ENCODE data around the gene CHKA.

The CHKA gene

DNA sequence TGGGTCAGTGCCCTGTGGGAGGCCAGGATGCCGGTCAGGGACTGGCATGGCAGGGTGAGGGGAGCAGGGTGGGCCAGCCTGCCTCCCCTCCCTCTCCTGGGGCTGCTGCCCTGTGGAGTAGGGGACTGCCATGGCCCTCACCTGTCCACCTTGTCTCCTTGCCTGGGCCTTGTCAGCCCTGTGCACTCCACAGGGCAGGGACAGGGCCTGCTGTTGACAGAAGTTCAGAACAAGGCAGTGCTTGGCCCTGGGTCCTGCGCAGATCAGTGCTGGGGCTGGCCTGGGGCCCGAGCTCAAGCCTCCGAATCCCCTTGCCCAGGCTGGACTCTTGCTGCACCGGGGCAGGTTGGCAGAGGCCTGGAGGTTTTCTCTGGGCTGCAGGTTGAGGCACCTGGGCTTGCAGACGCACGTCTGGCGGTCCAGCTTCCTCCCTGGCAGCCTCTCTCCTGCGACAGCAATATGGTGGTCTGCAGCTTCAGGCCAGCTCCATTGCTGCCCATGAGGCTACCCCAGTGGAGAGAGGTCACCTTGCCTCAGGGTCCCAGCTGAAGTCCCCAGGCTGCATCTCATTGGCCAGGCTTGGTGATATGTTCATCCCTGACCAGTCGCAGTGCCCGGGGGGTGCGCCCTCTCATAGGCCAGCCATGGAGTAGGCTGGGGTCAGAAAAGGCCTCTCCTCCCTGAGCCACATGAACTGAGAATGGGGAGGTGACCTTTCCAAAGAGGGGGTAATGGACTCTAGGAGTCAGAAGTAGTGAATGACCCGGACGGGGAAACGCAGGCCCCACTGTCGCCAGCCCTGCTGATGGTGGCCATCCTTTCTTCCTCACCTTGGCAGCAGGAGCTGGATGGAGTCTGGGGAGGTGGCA, 21.5 kb upstream of the CHKA start:
- no peak for DNase-seq

DNA sequence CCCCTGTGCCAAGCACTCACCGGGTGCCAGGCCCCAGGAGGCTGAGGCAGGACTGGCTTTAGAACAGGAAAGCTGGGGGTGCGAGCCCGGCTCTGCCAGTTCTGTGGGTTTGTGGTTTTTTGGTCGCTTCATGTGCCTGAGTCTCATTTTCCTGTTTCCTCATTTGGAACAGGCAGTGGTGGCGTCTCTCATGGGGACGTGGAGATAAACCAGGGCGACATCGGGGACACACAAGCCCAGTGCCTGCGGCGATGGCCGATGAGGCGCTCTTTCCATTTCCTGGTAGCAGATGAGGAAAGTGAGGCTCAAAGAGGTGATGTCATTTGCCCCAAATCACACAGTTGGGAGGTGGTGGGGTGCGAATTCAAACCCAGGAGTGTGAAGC, 20.8 kb upstream of the CHKA start:
- DNase-seq, result peak; percentile 64 to 74

DNA sequence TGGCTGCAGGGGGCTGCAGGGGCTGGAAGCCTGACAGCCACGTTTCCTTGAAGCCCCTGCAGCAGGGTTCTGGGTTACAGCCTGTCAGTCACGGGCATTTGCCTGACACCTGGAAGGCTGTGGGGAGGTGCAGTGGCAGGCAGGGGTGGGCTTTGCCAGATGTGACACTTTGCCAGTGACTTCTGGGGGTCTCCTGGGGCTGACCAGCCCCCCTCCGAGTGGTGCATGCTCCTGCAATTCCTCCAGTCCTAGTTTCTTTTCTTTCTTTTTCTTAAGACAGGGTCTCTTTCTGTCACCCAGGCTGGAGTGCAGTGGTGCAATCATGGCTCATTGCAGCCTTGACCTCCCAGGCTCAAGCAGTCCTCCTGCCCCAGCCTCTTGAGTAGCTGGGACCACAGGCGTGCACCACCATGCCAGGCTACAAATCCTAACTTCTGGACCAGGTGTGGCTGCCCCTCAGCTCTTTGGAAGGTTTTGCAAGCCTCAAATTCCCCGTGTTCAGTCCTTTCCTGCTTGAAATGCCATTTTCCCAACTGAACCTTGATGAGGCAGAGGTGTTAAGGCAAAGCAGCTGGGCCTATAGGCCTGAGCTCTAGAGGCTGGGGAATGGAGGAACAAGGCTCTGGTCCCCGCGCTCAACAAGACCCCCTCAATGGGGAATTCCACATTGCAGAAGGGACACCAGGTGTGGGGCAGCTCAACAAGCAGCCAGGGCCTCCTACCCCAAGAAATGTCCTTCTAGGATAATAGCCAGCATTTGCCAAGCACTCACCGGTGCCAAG, 20.2 kb upstream of the CHKA start:
- DNase-seq, result no peak

DNA sequence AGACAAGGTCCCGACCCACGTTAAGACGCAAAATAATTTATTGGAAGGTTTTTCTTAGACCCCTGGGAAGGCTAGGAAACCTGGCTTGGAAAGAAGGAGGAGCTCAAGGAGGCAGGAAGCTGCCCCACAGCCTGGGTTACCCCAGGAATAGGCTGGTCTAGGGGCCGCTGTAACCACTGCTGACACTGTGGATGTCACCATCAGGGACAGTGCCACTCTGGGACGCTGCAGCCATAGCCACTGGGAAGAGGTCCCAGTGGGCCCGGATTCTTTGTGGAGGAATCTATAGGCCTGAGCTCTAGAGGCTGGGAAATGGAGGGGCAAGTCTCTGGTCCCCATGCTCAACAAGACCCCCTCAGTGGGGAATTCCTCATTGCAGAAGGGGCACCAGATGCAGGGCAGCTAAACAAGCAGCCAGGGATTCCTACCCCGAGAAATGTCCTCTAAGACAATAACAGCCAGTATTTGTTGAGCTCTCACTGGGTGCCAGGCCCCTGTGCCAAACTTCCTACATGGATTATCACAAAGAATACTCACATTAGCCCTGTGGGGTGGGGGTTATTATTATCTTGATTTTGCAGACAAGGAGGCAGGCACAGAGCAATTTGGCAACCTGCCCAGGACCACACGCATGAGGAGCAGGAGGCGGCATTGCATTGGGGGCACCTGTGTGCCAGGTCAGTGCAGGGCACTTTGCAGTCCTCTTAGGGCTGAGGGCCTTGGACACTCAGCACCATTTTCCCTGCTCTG, 19.5 kb upstream of the CHKA start:
- no peak for DNase-seq

DNA sequence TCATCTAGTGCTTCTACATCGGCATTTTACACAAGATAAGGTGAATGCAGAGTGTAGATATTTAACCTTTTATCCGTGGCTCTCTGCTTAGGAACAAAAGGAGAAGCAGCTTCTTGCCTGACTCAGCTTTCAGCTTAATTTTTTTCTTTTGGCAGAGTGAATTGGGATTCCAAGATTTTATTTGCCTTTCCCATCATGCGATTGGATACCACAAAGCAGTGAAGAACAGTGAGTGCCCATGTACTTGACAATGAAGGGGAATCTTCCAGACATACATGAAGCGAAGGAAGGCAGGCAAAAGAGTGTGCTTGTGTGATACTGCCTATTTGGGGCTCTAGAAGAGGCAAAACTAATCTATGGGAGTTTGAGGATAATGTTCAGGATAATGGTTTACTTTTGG, 17.0 kb upstream of the CHKA start:
- no peak for DNase-seq

DNA sequence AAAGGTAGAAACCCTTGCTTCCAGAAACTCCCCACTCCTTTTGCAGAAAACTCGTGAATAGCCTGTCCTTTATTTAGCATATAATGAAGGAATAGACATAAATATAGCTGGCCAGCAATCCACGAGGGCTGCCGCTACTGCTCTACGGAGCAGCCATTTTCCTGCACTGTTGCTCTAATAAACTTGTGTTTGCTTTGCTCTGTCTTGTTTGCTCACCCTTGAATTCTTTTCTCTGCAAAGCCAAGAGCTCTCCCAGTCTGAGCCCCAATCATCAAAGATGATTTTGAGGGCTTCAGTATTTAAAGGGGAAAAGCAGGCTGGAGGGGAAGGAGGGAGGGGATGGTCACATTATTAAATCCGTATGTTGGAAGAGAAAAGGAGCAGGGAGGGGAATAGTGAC, 16.6 kb upstream of the CHKA start:
- no peak for DNase-seq

DNA sequence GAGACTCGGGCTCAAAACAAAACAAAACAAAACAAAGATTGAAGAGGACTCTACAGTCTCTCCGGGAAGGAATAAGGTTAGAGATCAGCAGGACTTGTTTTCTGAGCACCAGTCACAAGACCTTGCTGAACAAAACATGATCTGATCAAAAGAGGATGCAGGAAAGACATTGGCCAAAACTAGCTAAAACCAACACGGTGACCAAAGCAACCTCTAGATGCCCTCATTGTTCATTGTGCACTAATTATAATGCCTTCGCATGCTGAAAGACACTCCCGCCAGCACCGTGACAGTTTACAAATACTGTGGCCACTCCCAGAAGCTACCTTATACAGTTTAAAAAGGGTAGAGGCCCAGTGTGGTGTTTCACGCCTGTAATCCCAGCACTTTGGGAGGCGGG, 15.7 kb upstream of the CHKA start:
- DNase-seq, result no peak

DNA sequence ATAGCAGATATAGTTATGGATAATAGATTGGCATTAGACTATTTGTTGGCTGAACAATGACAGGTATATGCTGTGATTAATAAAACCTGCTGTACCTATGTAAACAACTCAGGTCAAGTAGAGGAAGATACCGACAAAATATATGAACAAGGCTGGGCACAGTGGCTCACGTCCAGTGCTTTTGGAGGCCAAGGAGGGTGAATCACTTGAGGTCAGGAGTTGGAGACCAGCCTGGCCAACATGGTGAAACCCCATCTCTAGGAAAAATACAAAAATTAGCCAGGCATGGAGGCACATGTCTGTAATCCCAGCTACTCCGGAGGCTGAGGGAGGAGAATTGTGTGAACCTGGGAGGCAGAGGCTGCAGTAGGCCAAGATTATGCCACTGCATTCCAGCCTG, 14.0 kb upstream of the CHKA start:
- no peak for DNase-seq

DNA sequence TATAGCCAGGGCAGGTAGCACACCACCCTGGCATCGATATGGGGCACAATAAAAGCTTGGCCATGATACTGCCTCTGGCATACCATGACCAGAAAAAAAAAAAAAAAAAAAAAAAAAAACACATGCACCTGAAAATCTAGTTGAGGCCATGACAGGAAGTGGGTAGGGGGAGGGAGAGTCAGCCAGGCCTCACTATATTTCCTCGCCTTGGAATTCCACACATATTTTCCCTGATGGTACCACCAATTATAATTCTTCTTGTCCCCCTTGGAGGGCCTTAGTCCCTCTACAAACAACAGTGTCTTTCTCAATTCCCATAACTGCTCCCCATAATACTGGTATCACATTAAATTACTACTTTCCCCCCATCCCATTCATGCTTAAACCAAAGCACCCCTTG, 12.6 kb upstream of the CHKA start:
- no peak for DNase-seq

DNA sequence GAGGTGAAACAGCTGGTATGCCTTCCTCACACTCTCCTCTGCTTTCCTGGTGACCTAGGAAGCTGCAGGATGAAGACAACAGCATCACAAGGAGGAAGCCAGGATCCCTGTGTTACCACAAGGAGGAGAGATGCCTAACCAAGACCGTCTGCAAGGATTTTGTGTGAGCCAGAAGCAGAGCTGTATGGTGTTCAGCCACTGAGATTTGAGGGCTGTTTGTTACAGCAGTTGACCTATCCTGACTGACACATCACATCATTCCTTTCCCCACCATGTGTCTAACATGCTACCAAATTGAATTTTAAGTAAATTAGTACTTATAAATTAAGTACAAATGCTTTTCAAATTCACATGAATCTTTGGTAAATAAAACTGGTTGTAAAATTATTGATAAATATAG, 8.9 kb upstream of the CHKA start:
- no peak for DNase-seq

DNA sequence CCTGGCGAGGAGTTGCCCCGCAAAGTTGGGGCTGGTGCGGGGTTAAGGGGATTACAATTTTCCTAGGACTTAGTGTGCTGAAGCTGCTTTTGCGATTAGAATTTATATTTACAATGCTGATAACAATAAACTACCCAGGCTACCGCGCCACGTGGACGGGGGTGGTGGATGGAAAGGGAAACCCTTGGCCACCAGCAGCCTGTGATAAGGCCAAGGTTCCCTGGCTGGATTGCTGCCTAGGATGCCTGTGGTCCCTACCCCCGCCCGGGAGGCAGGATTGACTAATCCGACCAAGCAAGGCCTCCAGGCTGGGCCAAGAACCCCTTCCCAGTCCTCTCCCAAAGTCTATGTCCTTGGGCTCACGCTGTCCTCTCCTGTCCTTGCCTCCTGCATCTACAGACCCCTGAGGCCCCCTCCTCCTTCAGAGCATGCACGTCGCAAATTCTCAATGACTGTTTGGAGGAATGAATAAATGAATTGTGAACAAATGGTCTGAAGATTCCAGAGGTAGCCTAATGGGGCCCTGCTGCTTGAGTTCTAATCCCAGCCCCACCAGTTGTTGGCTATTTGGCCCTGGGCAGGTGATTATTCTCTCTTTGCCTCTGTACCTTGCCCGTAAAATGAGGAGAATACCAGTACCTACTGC, 7.6 kb upstream of the CHKA start:
- no peak for DNase-seq

DNA sequence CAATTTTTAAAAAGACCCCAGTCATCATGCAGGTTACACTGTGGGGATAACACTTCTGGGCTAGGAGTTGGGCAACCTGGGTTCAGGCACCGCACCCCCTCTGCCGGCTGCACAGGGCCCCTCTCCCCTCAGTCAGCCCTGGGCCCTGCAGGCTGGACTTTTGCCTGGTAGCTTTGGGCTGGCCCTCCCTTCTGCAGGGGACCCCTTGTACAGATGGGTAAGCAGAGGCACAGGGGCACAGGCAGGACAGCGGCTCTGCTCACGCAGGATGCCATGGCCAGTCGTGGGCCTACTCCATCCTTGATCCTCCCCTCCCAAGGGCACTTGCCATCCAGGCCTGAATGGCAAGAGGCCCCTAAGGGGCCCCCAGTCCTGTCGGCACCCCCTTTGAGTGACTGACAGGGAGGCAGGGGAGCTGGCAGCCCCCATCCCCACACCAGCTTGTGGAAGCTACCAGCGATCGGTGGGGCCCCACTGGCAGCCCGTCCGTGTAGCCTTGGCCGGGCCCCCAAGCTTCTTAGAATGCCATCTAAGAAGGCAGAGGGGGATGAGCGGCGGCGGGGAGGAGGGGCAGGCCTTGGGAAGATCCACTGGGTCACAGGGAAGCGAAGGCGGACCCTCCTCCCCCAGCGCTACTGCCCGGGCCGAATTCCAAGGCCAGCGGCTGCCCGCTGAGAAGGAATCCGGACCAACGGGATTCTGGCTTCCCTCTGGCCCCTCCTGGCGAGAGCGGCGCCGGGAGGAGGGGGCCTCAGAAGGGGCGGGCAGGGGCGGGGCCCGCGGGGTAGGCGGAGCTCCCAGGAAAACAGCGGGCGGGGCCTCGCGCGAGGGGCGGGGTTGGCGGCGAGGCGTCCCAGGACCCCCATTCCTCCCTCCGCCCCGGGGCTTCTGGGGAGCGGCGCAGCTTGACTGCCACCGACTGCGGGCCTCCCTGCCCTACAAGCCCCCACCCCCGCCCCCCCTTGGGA, 6.8 kb upstream of the CHKA start:
- DNase-seq, result no peak

DNA sequence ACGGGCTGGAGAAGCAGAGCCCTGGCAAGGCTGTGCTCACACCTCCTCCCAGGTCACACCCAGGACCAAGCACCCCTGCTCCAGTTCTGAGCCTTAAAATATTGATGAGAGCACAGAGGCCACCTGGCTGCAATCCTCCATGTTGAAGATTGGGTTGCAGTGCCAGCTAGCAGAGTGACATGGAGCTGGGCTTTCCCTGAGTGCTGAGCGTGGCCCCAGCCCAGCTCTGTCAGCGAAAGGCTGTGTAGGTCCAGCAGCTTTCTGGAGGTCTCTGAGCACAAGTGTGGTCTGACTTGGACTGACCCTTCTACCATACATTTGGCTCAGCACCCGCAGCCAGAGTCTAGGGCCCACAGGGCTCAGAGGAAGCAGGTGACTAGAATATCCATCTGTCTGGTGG, 4.0 kb upstream of the CHKA start:
- DNase-seq, result no peak

DNA sequence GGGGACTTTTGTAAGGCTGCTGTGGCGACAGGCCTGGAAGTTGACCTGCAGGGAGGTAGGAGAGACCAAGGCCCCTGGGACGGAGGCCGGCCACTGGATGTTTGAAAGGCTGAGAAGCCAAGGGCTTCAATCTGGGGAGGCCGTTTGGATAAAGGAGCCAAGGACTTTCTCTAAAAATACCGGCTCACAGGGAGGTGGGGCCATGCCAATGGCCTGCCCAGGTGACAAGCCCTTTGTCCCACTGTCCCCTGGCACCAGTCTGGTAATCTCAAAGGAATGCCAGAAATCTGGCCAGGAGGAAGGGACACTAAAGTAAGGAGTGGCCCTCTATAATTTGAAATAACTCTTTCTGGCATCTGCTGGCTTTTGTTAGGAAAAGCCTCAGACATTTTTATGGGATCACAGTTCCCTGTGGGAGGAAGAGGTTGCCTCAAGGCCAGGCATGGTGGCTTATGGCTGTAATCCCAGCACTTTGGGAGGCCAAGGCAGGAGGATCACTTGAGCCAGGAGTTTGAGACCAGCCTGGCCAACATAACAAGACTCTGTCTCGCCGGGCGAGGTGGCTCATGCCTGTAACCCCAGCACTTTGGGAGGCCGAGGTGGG, 1.9 kb upstream of the CHKA start:
- no peak for DNase-seq

DNA sequence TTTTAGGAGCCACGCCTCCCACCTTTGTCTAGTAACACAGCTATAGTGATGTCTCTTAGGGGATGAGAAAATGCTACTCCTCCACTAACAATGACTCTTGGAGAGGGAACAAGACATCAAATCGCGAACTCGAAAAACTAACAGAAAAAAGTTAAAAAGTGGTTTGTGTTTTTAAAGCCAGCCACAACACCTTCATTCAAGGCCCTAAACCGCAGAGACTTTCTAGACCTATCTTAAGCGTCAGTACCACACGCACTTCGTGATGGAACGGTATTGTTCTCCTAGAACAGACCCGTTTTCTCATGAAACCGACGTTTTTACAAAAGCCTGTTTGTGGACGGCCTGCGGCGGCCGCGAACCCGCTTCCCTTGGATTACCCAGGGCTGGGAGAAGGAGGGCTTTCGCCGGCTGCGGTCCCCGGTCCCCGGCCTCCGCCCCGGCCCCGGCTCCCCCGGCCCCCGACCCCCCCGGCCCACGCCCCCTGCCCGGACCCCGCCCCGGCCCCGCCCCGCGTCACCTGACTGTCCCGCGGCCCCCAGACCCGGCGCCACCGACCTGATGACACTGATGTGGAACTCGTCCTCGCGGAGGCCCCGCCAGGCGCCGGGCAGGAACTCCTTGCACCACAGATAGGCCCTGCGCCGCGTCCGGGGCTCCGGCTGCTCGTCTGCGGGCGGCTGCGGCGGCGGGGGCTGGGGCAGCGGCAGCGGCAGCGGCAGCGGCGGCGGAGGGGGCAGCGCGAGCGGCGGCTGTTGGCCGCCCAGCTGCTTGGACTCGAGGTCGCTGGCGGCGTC, 718 bp downstream of the CHKA start:
- DNase-seq, result peak; percentile 41 to 50

DNA sequence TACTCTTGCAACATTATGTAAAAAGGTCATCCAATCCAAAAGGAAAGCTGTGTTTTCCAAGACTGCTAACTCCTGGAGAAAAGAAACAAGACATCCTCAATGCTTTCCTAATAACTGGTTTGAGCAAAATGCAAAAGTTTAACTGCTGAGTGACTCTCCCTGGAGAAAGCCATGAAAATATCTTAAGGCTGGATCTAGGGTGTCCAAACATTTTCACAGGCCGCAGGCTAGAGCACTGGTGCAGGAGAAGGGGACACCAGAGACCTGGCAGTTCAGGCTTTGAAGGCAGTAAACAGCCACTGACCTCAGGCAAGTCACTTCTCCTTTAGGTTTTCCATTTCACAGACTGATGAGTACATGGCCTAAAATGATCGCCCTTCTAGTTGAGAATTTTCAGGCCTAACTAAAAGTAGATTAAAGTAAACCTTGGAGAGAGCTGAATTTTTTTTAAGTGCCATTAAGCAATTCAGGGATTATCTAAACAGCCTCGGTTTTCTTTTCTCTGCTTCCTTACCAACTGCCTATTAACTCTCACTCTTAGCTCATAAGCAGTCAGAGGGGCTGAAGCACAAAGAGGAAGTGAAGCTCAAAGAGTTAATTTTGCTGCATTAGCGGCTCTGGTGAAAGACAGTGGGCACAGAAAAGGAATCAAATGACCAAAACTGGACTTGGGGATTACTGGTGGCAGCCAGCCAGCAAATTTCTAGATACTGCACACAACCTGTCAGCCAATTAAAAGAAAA, 2.3 kb downstream of the CHKA start:
- DNase-seq, result no peak

DNA sequence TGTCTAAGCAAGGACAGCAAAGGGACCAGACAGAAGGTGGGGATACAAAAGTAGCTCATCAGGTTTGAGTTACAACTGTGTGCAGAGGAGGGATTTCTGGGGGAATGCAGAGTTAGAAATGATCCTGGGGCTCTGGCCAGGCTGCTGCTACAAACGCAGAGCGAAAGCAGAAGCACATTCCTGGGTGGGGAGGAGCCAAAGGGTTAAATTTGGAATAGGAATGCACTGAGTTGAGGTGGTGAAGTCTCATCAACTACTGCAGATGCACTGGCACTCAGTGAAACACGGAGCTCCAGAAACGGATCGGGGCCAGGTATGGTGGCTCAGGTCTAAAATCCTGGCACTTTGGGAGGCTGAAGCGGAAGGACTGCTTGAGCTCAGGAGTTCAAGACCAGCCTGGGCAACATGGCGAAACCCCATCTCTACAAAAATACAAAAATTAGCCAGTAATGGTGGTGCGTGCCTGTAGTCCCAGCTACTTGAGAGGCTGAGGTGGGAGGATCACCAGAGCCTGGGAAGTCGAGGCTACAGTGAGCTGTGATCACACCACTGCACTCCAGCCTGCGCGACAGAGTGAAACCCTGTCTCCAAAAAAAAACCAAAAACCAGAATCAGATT, 3.2 kb downstream of the CHKA start:
- DNase-seq, result no peak

DNA sequence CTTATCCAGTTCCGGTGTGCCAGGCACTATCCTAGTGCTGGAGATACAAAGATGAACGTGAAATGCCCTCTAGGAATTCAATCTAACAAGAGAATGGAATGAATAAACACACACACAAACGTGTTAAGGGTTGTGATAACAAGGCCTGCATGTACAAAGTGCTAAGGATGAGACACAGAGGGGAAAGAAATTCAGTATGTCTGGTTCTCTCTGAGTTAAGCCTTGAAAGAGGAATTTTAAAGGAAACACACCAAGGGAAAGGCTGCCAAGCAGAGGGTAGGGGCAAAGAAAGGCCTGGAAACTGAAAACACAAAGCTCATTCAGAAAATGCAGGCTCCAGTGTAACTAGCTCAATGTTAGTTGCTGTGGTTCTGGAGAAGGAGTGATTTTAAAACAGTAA, 4.2 kb downstream of the CHKA start:
- no peak for DNase-seq

DNA sequence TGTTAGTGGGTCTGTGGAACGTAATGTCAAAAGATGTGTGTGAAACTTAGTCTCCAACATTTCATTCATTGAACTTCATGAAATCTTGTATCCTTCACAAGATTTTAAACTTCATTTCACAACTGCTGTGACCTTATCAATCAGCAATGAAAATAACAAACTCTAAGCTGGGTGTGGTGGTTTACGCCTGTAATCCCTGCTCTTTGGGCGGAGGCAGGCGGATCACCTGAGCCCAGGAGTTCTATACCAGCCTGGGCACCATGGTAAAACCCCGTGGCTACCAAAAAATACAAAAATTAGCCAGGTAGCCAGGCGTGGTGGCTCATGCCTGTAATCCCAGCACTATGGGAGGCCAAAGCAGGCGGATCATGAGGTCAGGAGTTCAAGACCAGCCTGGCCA, 5.1 kb downstream of the CHKA start:
- DNase-seq, result no peak
